ENCODE data around the gene CHRND.

The CHRND gene

GRCh38 chr2:232525791-232526371, at the start of gene CHRND:
Gene CHRND, plus strand, starts transcription at chr2:232526160. Its CDS starts 56 bp downstream, at chr2:232526216.
- DNase-seq (ENCODE audit: insufficient read length, low spot score): no peak
- FAIRE-seq: no peak

- no peak for FAIRE-seq
- no peak for DNase-seq (ENCODE audit: insufficient read length, low spot score)
Measured at GRCh38 chr2:232476791-232477190, 49.2 kb upstream of the CHRND start.

GRCh38 chr2:232477751-232478510, 48.0 kb upstream of the CHRND start:
- DNase-seq (ENCODE audit: insufficient read length, low spot score): no peak
- FAIRE-seq: no peak

GRCh38 chr2:232478571-232479340, 47.2 kb upstream of the CHRND start:
- DNase-seq (ENCODE audit: insufficient read length, low spot score) (no peak), FAIRE-seq (no peak)

- no peak for DNase-seq (ENCODE audit: insufficient read length, low spot score)
- FAIRE-seq: no peak
Measured at GRCh38 chr2:232479341-232480200, 46.4 kb upstream of the CHRND start.

GRCh38 chr2:232480201-232481190, 45.5 kb upstream of the CHRND start:
- FAIRE-seq (no peak), DNase-seq (ENCODE audit: insufficient read length, low spot score) (no peak)

- DNase-seq (ENCODE audit: insufficient read length, low spot score) (no peak), FAIRE-seq (no peak)
Measured at GRCh38 chr2:232481322-232482140, 44.4 kb upstream of the CHRND start.

- FAIRE-seq: no peak
- DNase-seq (ENCODE audit: insufficient read length, low spot score): no peak
Measured at GRCh38 chr2:232482301-232483238, 43.4 kb upstream of the CHRND start.

GRCh38 chr2:232483311-232483922, 42.5 kb upstream of the CHRND start:
- no peak for FAIRE-seq
- no peak for DNase-seq (ENCODE audit: insufficient read length, low spot score)

GRCh38 chr2:232483923-232484627, 41.9 kb upstream of the CHRND start:
- DNase-seq (ENCODE audit: insufficient read length, low spot score) (no peak), FAIRE-seq (no peak)

GRCh38 chr2:232484628-232485347, 41.2 kb upstream of the CHRND start:
- DNase-seq (ENCODE audit: insufficient read length, low spot score) (no peak), FAIRE-seq (no peak)

- no peak for DNase-seq (ENCODE audit: insufficient read length, low spot score)
- FAIRE-seq: no peak
Measured at GRCh38 chr2:232485348-232485756, 40.6 kb upstream of the CHRND start.

- no peak for FAIRE-seq
- DNase-seq (ENCODE audit: insufficient read length, low spot score): no peak
Measured at GRCh38 chr2:232485757-232486557, 40.0 kb upstream of the CHRND start.

GRCh38 chr2:232486558-232487384, 39.2 kb upstream of the CHRND start:
- DNase-seq (ENCODE audit: insufficient read length, low spot score): no peak
- FAIRE-seq: no peak

All from HTR-8/SVneo (cell line).